Mesendoderm (in vitro differentiated cells): ENCODE results near the gene NXN.
"Not testable (repeated sequence)": the region's sequence is repeated elsewhere in the genome, so short reads cannot be mapped to it uniquely, and the experiment has no call there.

Experiments
- DNase-seq: peaks from one replicate; pipeline ENCODE4 v3.0.0; 2013
- H2AK5ac ChIP-seq: 2 replicates; pipeline ENCODE4 v1.6.1; 2013; ENCODE audit warnings: low read length, inconsistent platforms
- H2BK120ac ChIP-seq: 2 replicates; pipeline ENCODE4 v1.6.1; 2013; ENCODE audit warnings: low read depth, mild to moderate bottlenecking, low read length, moderate library complexity, mixed read lengths
- H2BK15ac ChIP-seq: replicated peaks from 2 replicates; pipeline ENCODE4 v1.6.1; 2013; ENCODE audit warnings: low read depth, mild to moderate bottlenecking, moderate library complexity
- H2BK5ac ChIP-seq: 2 replicates; pipeline ENCODE4 v1.6.1; 2013; ENCODE audit warnings: low read length, inconsistent platforms
- H3K18ac ChIP-seq: 2 replicates; pipeline ENCODE4 v1.6.1; 2013; ENCODE audit warnings: mild to moderate bottlenecking, low read length, mixed read lengths
- H3K23ac ChIP-seq: one replicate; pipeline ENCODE4 v1.6.1; 2013; ENCODE audit warnings: low read length
- H3K27ac ChIP-seq: 2 replicates; pipeline ENCODE4 v1.5.1; 2013; ENCODE audit warnings: low read depth, mild to moderate bottlenecking, inconsistent platforms, low read length, moderate library complexity
- H3K27me3 ChIP-seq: 2 replicates; pipeline ENCODE4 v1.6.1; 2013; ENCODE audit warnings: low read length, control low read depth, mild to moderate bottlenecking, inconsistent platforms; ENCODE audit not compliant: insufficient read depth, poor library complexity
- H3K36me3 ChIP-seq: 2 replicates; pipeline ENCODE4 v1.6.1; 2013; ENCODE audit warnings: low read length, inconsistent platforms; ENCODE audit not compliant: control insufficient read depth, insufficient read depth
- H3K4ac ChIP-seq: one replicate; pipeline ENCODE4 v1.6.1; 2013; ENCODE audit warnings: low read depth, mild to moderate bottlenecking, low read length, moderate library complexity
- H3K4me1 ChIP-seq: 2 replicates; pipeline ENCODE4 v1.6.1; 2013; ENCODE audit warnings: low read depth, low read length, inconsistent platforms; ENCODE audit not compliant: control insufficient read depth
- H3K4me2 ChIP-seq: 2 replicates; pipeline ENCODE4 v1.6.1; 2013; ENCODE audit warnings: low read length
- H3K4me3 ChIP-seq: 2 replicates; pipeline ENCODE4 v1.5.1; 2013; ENCODE audit warnings: mild to moderate bottlenecking, low read length
- H3K56ac ChIP-seq: one replicate; pipeline ENCODE4 v1.6.1; 2013; ENCODE audit warnings: low read length
- H3K79me1 ChIP-seq: 2 replicates; pipeline ENCODE4 v1.6.1; 2013; ENCODE audit warnings: low read length, inconsistent platforms
- H3K79me2 ChIP-seq: 2 replicates; pipeline ENCODE4 v1.6.1; 2013; ENCODE audit warnings: mild to moderate bottlenecking, low read length; ENCODE audit not compliant: control insufficient read depth, insufficient read depth
- H3K9ac ChIP-seq: 2 replicates; pipeline ENCODE4 v1.6.1; 2013; ENCODE audit warnings: low read length, inconsistent platforms
- H4K5ac ChIP-seq: one replicate; pipeline ENCODE4 v1.6.1; 2013; ENCODE audit warnings: low read length
- H4K8ac ChIP-seq: one replicate; pipeline ENCODE4 v1.6.1; 2013; ENCODE audit warnings: low read depth, mild to moderate bottlenecking, control low read depth, low read length, moderate library complexity
- WGBS: extraction: QIAGEN DNeasy Blood & Tissue Kit; methylation state at CpG from one replicate; pipeline ENCODE4 v1.1.7; 2013; ENCODE audit warnings: low lambda C conversion rate, missing lambda C conversion rate; ENCODE audit not compliant: insufficient coverage; ENCODE audit errors: extremely low coverage; 5-methylcytosine and 5-hydroxymethylcytosine counted together

Gene NXN

GRCh38 chr17:787641-788221 lies 191.8 kb downstream of the NXN start:
- no peak overlapping the region for H2BK15ac ChIP-seq
- no peak overlapping the region for H3K4me2 ChIP-seq
- H4K8ac ChIP-seq: no peak overlapping the region
- peaks cover 14% of the 10 kb centered on the region for H3K79me2 ChIP-seq
- no peak overlapping the region for H3K56ac ChIP-seq
- no peak overlapping the region for H3K4ac ChIP-seq
- peaks cover 4% of the 10 kb centered on the region for H3K36me3 ChIP-seq
- H2BK5ac ChIP-seq: no peak overlapping the region
- no peak overlapping the region for H3K23ac ChIP-seq
- no peak overlapping the region for H3K27ac ChIP-seq
- no peak overlapping the region for H4K5ac ChIP-seq
- no peak overlapping the region for H3K18ac ChIP-seq
- WGBS: no CpG with 5 or more reads among the region's 12 CpGs
- no peak overlapping the region for H2AK5ac ChIP-seq
- peaks cover 2% of the 10 kb centered on the region for H3K4me1 ChIP-seq
- no peak overlapping the region for H2BK120ac ChIP-seq
- no peak overlapping the region for H3K9ac ChIP-seq
- H3K4me3 ChIP-seq: no peak overlapping the region
- no peak for DNase-seq
- H3K79me1 ChIP-seq: peaks cover 10% of the 10 kb centered on the region
- H3K27me3 ChIP-seq: no peaks in the 10 kb centered on the region

DNA sequence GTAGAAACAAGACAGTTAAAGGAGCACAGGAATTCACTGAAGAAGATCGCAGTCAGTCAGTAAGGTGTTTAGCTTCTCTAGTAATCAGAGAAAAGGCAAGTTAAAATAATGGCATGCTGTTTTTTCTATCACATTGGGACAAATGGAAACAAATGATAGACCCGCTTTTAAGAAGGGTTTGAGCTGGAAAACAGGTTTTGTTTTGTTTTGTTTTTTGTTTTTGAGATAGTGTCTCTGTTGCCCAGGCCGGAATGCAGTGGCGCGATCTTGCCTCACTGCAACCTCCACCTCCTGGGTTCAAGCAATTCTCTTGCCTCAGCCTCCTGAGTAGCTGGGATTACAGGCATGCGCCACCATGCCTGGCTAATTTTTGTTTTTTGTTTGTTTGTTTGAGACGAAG lies 193.7 kb downstream of the NXN start:
- not testable (repeated sequence) for H3K4ac ChIP-seq, H3K4me1 ChIP-seq, H3K23ac ChIP-seq, H3K56ac ChIP-seq, H3K36me3 ChIP-seq, DNase-seq, H3K27me3 ChIP-seq, H3K4me2 ChIP-seq, H2BK15ac ChIP-seq, H3K27ac ChIP-seq, H3K18ac ChIP-seq, H3K9ac ChIP-seq, H2BK120ac ChIP-seq, H4K5ac ChIP-seq, H4K8ac ChIP-seq, H2BK5ac ChIP-seq, H2AK5ac ChIP-seq, H3K79me1 ChIP-seq, H3K4me3 ChIP-seq
- H3K79me2 ChIP-seq: peaks cover 28% of the 10 kb centered on the region
- WGBS: no CpG with 5 or more reads among the region's 7 CpGs

- H3K79me1 ChIP-seq: peaks cover 12% of the 10 kb centered on the region
- no peak overlapping the region for H2BK120ac ChIP-seq
- no peak overlapping the region for H3K27ac ChIP-seq
- no peaks in the 10 kb centered on the region for H3K4me1 ChIP-seq
- H3K4ac ChIP-seq: no peak overlapping the region
- no peak overlapping the region for H4K8ac ChIP-seq
- peaks cover 4% of the 10 kb centered on the region for H3K36me3 ChIP-seq
- H2BK15ac ChIP-seq: no peak overlapping the region
- no peak overlapping the region for H2BK5ac ChIP-seq
- WGBS: no CpG with 5 or more reads among the region's 3 CpGs
- no peak overlapping the region for H3K56ac ChIP-seq
- H3K18ac ChIP-seq: no peak overlapping the region
- H3K23ac ChIP-seq: no peak overlapping the region
- no peaks in the 10 kb centered on the region for H3K27me3 ChIP-seq
- no peak overlapping the region for H4K5ac ChIP-seq
- no peak overlapping the region for H3K9ac ChIP-seq
- DNase-seq: no peak
- H3K79me2 ChIP-seq: peaks cover 32% of the 10 kb centered on the region
- no peak overlapping the region for H3K4me2 ChIP-seq
- no peak overlapping the region for H2AK5ac ChIP-seq
- H3K4me3 ChIP-seq: no peak overlapping the region
These were observed 195.4 kb downstream of the NXN start for GRCh38 chr17:784143-784542.

DNA sequence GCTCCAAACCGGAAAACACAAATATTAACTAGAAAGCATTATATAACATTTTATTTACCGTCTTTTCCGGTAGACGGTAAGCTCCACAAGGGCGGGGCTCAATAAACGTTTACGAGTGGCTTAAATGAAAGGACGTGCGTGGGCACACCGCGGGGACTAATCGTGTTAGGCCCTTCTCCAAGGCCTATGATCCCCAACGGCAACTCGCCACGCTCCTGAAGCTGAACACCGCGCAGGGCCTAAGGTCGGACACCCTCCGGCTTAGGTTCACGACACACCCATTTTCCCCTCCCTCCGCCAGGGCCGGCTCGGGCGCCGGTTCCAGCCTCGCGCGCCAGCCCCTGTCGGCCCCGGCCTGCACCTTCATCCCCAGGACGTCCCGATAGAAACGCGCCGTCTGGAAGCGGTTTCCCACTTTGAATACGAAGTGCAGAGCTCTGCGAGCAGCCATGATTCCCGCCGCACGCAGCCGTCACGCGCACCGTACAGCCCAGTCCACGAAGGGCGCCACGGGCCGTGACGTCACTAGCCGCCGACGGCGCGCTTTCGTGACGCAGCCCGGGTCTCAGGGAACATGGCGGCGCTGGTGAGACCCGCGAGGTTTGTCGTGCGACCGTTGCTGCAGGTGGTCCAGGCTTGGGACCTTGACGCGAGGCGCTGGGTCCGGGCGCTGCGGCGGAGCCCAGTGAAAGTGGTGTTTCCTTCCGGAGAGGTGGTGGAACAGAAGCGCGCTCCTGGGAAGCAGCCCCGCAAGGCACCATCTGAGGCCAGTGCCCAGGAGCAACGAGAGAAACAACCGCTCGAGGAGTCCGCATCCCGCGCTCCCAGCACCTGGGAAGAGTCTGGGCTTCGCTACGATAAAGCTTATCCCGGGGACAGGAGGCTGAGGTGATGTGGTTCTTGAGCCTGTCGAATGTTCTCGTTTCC lies 197.5 kb downstream of the NXN start, which contains the start of the genes GLOD4 and MRM3:
TSS of gene GLOD4 (minus strand) at position 476 of the 927 bp plus-strand sequence. CDS start at position 451, 25 bp downstream.
TSS of gene MRM3 (plus strand) at position 549 of the 927 bp plus-strand sequence. CDS start at position 575, 26 bp downstream.
- DNase-seq: peak; percentile 89
- Histone ChIP-seq H3K27me3 (no peaks in the 10 kb centered on the region), H2BK5ac (no peak within 1 kb of the TSS), H3K4me3 (peak within 1 kb of the TSS; percentile 93), H3K4me1 (no peaks in the 10 kb centered on the region), H3K9ac (peak within 1 kb of the TSS; percentile 93), H3K56ac (peak within 1 kb of the TSS; percentile 91), H3K18ac (no peak within 1 kb of the TSS), H3K23ac (no peak within 1 kb of the TSS), H4K8ac (no peak within 1 kb of the TSS), H3K4me2 (peak within 1 kb of the TSS; percentile 94), H2BK15ac (no peak within 1 kb of the TSS), H2AK5ac (no peak within 1 kb of the TSS), H3K79me2 (peaks cover 34% of the 10 kb centered on the region), H3K79me1 (peaks cover 12% of the 10 kb centered on the region), H3K4ac (no peak within 1 kb of the TSS), H3K27ac (no peak within 1 kb of the TSS), H4K5ac (peak within 1 kb of the TSS; percentile 15), H2BK120ac (no peak within 1 kb of the TSS), H3K36me3 (peaks cover 4% of the 10 kb centered on the region)
- WGBS: no CpG with 5 or more reads among the region's 87 CpGs

GRCh38 chr17:778096-778495 lies 201.5 kb downstream of the NXN start:
- Histone ChIP-seq H4K5ac (no peak overlapping the region), H3K4me2 (no peak overlapping the region), H3K79me1 (peaks cover 11% of the 10 kb centered on the region), H3K4me3 (no peak overlapping the region), H3K27me3 (no peaks in the 10 kb centered on the region), H3K36me3 (peaks cover 8% of the 10 kb centered on the region), H2BK5ac (no peak overlapping the region), H2AK5ac (no peak overlapping the region), H3K9ac (no peak overlapping the region), H3K79me2 (peaks cover 23% of the 10 kb centered on the region), H3K4me1 (no peaks in the 10 kb centered on the region), H3K56ac (no peak overlapping the region), H3K4ac (no peak overlapping the region), H3K23ac (no peak overlapping the region), H4K8ac (no peak overlapping the region), H2BK120ac (no peak overlapping the region), H3K18ac (no peak overlapping the region), H2BK15ac (no peak overlapping the region), H3K27ac (no peak overlapping the region)
- DNase-seq: no peak
- WGBS: no CpG with 5 or more reads among the region's 11 CpGs
